Thoracic aorta (tissue), 2 donors: ENCODE data around the gene PRPSAP2. TPM values are rescaled to one million over a fixed set of nuclear protein-coding genes. Genes with fewer than 3 reads are reported as not detected.

Experiments used
- ATAC-seq: fragments of 150-250 bp; one replicate; pipeline ENCODE4 v1.8.0; 2017; ENCODE audit warnings: low read depth; ENCODE audit not compliant: insufficient number of reproducible peaks, low FRiP score
- DNase-seq: peaks from one replicate; pipeline ENCODE4 v3.0.0-alpha.2; 2020; ENCODE audit warnings: low spot score
- H3K27ac ChIP-seq, 2 donors: fragments of 200-600 bp; sonication (generic); 1 replicate in 1 of 2; 2 replicates in 1 of 2; pipeline ENCODE4 v1.5.1; 2016; ENCODE audit warnings: mild to moderate bottlenecking in 2 of 2, moderate library complexity in 2 of 2
- H3K27me3 ChIP-seq: fragments of 200-600 bp; sonication (generic); replicated peaks from 2 replicates; pipeline ENCODE4 v1.6.0; 2016; ENCODE audit warnings: mild to moderate bottlenecking; ENCODE audit not compliant: insufficient read depth
- H3K36me3 ChIP-seq: fragments of 200-600 bp; sonication (generic); one replicate; pipeline ENCODE4 v1.5.1; 2016
- H3K4me1 ChIP-seq, 2 donors: fragments of 200-600 bp; sonication (generic); 1 replicate in 1 of 2; 2 replicates in 1 of 2; pipeline versions ENCODE4 v1.5.1 to v1.6.0; 2016; ENCODE audit warnings: low read depth in 2 of 2, mild to moderate bottlenecking in 1 of 2; ENCODE audit not compliant: control insufficient read depth in 1 of 2
- H3K4me3 ChIP-seq: fragments of 200-600 bp; sonication (generic); 2 replicates; pipeline ENCODE4 v1.5.1; 2016; ENCODE audit warnings: mild to moderate bottlenecking
- H3K9me3 ChIP-seq: fragments of 200-600 bp; sonication (generic); 2 replicates; pipeline ENCODE4 v1.5.1; 2016
- CTCF ChIP-seq: fragments of 200-600 bp; sonication (generic); IDR thresholded peaks from one replicate; pipeline ENCODE4 v1.5.1; 2019; ENCODE audit warnings: antibody characterized with exemption
- total RNA-seq, 2 donors: library from RNA; depleted of rRNA; stranded (reverse); fragments of >200 nt; gene quantifications; one replicate each; pipeline versions ENCODE4 v1.1.0 to v1.2.3, GENCODE V29; 2016

The PRPSAP2 gene
- total RNA-seq, 2 donors from 2014 or later: 21.3 to 26.9 TPM

GRCh38 chr17:18932360-18933055, 74.6 kb downstream of the PRPSAP2 start:
- Histone ChIP-seq H3K27me3 (no peaks in the 10 kb centered on the region), H3K4me3 (no peak overlapping the region), H3K36me3 (peaks cover 20% of the 10 kb centered on the region), H3K9me3 (no peaks in the 10 kb centered on the region), H3K4me1 (no peaks in the 10 kb centered on the region), H3K27ac (no peak overlapping the region)
- no peak for TF ChIP-seq CTCF
- no peak for ATAC-seq
- DNase-seq: no peak

- Histone ChIP-seq H3K27ac (no peak overlapping the region), H3K4me1 (no peaks in the 10 kb centered on the region), H3K9me3 (no peaks in the 10 kb centered on the region), H3K36me3 (peaks cover 19% of the 10 kb centered on the region), H3K4me3 (no peak overlapping the region), H3K27me3 (no peaks in the 10 kb centered on the region)
- DNase-seq (no peak), ATAC-seq (no peak)
- TF ChIP-seq CTCF: no peak
Measured at GRCh38 chr17:18933102-18934058, 75.4 kb downstream of the PRPSAP2 start.

- no peak for ATAC-seq
Measured at GRCh38 chr17:18937981-18938691, 80.2 kb downstream of the PRPSAP2 start.

GRCh38 chr17:18938692-18939023, 80.7 kb downstream of the PRPSAP2 start:
- Histone ChIP-seq H3K4me1 (no peaks in the 10 kb centered on the region), H3K4me3 (no peak overlapping the region), H3K27me3 (no peaks in the 10 kb centered on the region), H3K27ac (no peak overlapping the region), H3K36me3 (no peaks in the 10 kb centered on the region), H3K9me3 (no peaks in the 10 kb centered on the region)
- ATAC-seq: no peak
- DNase-seq: no peak
- TF ChIP-seq CTCF: no peak

More at GRCh38 chr17:18937981-18938691, 80.2 kb downstream of the PRPSAP2 start:
- TF ChIP-seq CTCF: no peak
- Histone ChIP-seq H3K27ac (no peak overlapping the region), H3K9me3 (no peaks in the 10 kb centered on the region), H3K4me3 (no peak overlapping the region), H3K27me3 (no peaks in the 10 kb centered on the region), H3K36me3 (no peaks in the 10 kb centered on the region), H3K4me1 (no peaks in the 10 kb centered on the region)
- no peak for DNase-seq

- ATAC-seq: no peak
Measured at GRCh38 chr17:18944646-18945045, 86.7 kb downstream of the PRPSAP2 start.

More at GRCh38 chr17:18944646-18945045, 86.7 kb downstream of the PRPSAP2 start:
- H3K4me3 ChIP-seq: no peak overlapping the region
- no peak overlapping the region for H3K27ac ChIP-seq
- TF ChIP-seq CTCF: no peak
- no peaks in the 10 kb centered on the region for H3K36me3 ChIP-seq
- H3K9me3 ChIP-seq: no peaks in the 10 kb centered on the region
- H3K27me3 ChIP-seq: no peaks in the 10 kb centered on the region
- no peak for DNase-seq
- no peaks in the 10 kb centered on the region for H3K4me1 ChIP-seq
